NCI-H1417 treated with DMSO at 0.1 percent for 48 hours (cell line): ENCODE data around the gene C9orf43.
"Not testable (repeated sequence)": the region's sequence is repeated elsewhere in the genome, so short reads cannot be mapped to it uniquely, and the experiment has no call there.

Experiments used
- DNase-seq: peaks from one replicate; lab custom pipeline; 2025; lab: John Stamatoyannopoulos, UW

C9orf43 gene

DNA sequence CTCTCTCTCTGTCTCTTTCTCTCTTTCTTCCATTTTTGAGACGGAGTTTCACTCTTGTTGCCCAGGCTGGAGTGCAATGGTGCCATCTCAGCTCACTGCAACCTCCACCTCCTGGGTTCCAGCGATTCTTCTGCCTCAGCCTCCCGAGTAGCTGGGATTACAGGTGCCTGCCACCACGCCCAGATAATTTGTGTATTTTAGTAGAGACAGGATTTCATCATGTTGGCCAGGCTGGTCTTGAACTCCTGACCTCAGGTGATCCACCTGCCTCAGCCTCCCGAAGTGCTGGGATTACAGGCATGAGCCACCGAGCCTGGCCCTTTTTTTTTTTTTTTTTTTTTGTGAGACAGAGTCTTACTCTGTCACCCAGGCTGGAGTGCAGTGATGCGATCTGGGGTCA, 29.1 kb upstream of the C9orf43 start:
- DNase-seq = not testable (repeated sequence)

DNA sequence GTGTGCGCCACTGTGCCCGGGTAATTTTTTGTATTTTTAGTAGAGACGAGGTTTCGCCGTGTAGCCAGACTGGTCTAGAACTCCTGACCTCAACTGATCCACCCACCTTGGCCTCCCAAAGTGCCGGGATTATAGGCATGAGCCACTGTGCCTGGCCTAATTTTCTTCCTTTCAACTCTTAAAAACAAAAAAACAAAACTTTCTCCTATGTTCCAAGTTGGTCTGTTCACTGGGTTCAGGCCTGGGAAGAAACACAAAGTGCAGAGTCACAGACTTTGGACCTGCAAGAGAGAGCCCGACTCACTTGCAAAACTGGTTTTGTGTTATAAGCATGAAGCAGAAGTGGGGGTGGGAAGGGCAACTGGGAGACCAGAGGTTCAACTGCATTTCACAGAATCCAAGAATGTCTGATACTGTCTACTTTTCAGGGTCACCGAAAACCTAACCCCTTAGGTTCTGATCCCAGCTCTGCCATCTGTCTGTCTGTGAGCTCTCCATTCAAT, 28.6 kb upstream of the C9orf43 start:
- no peak for DNase-seq

DNA sequence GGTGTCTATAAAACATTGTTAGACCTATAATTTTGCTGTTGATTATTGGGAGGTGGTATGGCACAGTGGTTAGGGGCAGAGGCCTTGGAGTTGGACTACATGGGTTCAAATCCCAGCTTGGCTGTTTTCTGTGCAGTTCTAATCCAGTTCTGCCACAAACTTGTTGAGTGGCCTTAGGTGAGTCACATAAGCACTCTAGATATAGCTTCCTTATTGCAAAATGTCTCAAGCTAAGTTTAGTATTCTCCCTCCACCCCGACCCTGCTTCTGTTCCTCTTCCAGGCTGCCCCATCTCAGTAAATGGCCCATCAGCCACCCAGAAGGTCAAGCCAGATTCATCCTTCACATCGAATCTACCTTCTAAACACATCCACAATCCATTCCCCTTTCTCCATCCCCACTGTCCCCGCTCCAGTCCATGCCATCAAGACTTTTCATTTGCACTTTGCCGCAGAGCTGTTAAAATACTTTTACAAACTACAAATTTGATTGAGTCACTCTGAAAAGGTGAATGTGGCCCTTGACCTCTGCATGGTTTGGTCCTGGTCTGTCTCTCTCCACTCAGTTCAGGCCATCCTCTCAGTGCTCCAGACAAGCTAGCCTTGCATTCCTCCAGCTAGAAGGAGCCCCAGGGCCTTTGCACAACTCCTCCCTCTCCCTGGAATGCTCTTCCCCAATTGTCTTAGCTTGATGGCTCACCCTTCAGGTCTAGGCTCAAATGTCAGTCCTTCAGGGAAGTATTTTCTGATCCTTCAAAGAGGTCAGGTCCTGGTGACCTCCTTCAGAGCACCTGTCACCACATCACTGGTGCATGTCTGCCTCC, 23.8 kb upstream of the C9orf43 start:
- no peak for DNase-seq

DNA sequence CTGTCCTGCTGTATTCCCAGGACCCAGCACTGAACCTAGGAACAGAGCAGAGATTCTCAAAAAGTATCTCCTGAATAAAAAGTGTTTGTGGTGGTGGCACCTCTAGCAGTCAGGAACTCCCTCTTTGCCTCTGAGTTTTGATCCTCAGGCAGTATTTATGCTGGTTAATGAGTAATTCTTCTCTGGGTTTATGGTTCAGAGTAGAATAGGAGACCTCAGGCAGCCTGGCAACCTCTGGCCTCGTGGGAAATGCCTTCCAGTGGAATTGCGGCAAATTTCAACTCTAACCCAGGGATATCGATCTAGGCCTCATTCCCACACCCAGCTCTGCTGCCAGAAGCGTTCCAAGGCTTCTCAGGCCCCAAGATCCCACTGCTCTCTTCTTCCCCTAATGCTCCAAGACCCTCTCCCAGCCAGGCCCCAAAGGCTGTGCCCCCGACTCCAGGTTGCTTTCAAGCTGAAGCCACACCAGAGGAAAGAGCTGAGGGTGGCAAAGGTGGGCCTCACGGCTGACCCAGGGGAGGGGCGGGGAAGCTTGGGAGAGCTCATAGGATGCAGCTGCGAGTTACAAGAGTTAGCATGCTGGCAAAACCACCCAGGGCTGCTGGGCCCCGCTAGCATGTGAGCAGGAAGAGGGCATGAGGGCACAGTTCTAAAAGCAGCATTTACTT, 22.9 kb upstream of the C9orf43 start:
- no peak for DNase-seq

DNA sequence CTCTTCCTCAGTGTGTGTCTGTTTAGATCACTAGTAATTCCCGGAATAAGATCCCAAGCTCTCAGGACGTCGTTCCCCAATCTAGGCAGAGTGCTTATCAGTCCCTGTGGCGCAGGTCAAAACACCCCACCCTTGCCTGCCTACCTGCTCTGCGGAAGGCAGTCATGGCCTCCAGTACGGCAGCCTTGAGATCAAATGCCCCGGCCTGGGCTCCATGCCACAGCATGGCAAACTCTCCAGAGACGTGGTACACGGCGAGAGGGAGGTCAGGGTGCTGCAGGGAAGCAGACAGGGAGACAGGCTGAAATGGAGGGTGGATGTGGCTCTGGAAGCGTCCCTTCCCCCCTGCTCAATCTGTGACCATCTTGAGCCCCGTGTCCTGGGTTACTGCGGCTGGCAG, 21.7 kb upstream of the C9orf43 start:
- DNase-seq = no peak

DNA sequence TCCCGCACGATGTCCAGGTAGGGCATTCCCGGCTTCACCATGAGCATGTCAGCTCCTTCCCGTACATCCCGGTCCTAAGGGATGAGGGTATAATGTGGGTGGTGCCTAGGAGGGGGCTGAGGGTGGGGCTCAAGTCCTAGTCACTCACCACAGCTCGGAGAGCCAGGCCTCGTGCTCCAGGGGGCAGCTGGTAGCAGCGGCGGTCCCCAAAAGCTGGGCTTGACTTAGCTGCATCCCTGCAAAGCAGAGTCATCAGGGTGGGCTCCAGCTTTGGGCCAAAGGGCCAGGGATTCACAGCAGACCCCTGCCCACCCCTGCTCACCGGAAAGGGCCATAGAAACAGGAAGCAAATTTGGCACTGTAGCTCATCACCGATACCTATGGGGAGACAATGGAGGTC, 21.1 kb upstream of the C9orf43 start:
- no peak for DNase-seq

DNA sequence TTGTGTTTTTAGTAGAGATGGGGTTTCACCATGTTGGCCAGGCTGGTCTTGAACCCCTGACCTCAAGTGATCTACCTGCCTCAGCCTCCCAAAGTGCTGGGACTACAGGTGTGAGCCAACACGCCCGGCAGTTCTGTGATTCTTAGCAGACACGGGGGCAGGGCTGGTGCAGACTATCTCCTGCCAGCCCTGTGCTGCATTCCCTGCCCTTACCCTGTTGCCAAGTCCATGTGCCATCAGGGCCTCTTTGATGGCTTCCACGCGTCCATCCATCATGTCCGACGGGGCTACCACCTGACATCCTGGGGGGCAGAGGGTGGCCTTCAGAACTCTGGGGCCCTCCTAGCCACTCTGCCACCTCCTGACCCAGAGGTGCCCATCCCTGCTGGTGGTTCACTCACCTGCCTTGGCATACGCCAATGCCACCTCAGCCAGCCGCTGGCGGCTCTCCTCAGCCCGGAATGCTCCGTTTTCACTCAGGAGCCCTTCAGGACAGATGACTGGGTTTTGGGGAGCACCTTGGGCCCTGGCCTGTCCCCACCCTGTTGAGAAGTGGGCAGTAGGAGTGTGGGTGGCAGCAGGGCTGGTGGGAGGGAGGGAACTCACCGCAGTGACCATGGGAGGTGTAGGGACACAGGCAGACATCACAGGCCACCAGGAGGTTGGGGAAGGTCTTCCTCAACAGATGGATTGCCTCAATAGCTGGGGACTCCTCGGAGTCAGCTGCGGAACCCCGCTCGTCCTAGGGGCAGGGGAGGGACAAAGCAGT, 20.2 kb upstream of the C9orf43 start:
- DNase-seq = no peak

DNA sequence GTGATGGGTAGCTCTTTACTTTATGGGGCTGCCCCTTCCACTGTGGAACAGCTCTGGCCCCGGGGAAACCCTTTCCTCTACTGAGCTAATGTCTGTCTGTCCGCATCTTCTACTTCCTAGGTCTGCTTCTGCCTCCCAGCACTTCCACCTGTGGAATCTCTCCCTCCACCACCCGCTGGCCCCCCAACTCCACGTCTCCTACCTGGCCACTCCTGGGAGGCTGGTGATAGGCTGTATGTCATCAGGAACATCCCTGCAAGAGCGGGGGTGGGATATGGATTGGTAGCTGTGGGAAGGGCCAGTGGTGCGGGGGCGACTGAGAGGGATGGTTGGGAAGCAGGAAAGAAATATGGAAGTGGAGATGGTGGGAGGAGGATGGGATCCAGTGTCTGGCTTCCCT, 18.6 kb upstream of the C9orf43 start:
- no peak for DNase-seq

DNA sequence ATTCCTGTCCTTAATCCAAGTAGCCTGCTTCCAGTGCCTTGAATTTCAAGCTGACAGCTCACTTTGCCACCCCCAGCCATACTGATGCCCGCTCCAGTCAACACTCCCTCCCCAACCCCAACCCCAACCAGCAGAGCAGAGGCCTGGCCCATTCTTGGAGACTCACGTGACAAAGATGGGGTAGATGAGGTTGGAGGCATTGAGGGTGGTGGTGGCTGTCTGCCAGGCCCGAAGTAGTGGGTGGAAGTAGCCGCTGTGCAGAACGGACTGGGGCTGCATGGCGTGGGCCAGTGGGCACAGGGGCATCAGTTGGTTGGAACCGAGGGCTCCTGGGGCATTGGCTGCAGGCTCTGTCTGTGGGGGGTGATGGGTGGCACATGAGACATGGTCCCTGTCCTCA, 17.3 kb upstream of the C9orf43 start:
- DNase-seq = no peak

DNA sequence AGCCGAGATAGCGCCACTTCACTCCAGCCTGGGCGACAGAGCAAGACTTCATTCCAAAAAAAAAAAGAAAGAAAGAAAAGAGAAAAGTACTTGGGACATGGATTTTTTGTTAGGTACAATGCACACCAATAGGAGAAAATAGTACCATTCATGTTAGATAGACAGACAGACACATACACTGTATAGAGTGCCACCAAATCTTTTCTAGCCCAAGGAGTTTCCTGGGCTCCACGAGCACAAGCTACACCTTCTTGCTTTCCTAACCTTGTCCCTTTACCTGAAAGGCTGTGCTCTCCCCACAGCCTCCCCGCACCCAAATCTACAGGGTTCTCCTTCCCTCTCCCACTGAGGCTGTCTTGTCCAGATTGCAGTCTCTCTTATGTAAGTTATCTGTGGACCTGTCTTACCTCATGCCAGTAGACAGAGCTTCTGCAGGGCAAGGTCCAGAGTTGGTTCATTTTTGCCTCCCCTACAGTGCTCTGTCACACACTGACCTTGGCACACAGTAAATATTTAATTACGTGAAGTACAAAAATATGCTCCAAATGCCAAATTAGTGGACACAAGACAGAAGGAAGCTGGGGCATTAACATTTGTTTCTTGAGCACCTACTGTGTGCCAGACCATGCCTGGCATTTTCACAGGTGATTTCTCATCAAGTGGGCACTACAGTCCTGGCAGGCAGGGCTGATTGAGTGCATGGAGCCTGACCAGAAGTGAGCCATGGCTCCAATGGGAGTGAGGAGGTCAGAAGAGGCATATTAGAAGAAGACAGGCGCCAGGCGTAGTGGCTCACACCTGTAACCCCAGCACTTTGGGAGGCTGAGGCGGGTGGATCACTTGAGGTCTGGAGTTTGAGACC, 15.3 kb upstream of the C9orf43 start:
- DNase-seq = no peak

DNA sequence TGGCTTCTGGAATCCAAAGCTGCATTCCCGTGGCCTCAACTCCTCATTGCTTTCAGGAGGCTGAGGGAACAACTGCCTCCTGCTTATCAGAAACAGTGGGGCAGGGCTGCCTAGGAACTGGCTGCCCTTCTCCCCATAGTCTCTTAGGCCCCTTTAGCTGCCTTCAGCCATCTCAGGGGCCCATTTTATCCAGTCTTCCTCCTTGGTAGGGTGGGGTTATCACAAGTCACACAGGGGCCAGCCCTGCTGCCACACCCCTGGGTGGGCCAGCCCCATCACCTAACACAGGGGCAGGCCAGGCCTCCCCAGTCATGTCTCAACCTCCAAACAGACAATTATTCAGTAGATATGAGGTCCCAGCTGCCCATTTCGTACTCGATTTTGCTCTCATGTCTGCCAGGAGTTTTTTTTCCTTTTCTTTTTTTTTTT, 13.3 kb upstream of the C9orf43 start:
- DNase-seq = no peak

DNA sequence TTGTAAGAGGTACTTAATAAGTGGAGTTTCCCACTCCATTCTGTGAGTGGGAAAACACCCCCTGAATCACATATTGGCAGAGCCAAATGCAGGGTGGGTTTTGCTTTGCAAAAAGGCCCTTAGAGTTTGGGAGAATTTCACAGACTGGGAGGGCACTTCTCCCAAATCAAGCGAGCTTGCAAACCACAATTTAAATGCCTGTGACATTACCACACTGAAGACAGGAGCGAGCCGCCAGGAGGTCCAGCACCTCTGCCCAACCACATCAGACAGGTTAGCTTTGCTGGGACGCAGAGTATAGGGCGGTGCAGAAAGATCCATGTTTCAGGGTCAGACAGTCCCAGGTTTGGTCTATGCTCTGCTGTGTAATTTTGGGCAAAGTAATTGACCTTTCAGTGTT, 11.8 kb upstream of the C9orf43 start:
- no peak for DNase-seq

DNA sequence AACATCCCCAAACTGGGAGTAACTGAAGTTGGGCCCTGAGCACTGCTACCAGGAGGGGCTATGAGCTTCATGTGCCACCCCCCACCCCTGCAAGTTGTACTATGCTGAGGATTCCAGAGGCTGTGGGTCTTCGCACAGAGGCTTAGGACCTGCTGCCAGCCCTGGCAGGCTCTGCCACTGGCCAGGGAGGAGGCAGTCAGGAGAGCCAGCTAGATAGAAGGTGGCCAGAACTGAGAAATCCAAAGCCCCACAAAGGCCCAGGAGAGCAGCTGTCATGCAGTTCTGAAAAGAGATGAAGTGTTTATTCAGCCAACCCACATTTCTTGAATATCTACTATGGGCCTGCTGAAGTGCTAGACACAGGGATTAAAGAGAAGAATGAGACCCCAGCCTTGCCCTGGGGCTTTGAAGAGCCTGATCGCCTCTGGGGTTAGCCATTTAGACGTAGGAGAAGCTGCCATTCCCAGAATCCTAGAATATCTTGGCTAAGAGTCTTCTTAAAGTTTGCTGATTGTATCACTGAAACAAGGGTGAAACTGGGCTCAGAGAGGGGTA, 10.8 kb upstream of the C9orf43 start:
- DNase-seq = no peak

DNA sequence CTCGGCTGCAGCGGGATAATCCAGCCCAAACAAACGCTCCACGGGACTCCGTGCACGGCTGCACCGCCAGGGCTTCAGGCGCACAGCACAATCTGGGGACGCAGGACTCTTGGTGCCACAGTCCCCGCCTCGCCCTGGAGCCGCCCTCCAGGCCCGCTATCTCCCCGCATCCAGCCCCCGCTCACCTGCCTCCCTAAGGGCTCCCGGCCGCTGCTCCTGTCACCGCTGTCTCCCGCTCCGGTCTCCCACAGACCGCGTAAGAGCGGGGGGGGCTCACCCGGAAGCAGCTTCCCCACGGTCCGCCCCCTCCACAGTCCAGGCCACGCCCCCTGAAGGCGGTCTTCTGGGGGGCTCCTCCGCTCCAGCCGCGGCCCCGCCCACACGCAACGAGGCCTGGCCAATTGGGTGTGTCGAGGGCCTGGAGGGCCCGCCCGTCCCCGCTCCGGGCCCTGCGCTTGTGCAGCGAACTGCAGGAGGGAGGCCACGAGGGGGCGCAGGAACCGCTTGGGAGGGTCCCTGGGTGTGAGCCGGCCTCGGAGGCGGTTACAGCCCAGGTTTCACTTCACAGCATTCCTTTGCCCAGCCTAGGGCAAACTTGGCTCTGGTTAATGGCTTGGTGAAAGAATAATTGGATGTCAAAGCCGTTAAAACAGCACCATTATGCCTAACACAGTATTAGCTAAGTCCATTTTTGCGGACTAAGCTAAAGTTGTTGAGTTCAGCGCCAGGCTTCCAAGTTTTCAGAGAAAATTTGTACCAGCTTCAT, 9.3 kb upstream of the C9orf43 start, which contains the start of gene ALAD:
Gene ALAD, minus strand, starts transcription at position 258 of the 766 bp plus-strand sequence. CDS start 7,725 bp downstream, outside the sequence.
- DNase-seq = peak; percentile 96

DNA sequence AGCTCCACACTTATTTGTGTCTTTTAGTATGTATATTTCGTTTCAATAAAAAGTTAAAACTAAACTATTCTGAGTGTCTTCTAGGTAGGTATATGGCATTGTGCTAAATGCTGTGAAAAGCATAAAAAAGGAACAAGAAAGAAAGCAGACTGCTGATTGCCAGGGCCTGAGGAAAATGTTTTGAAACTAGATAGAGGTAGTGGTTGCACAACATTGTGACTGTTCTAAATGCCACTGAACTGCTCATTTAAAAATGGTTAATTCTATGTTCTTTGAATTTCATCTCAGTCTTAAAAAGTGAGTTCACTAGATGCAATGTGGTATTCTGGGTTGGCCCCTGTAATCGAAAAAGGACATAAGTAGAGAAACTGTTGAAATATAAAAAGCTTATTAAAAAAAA, 6.9 kb upstream of the C9orf43 start:
- DNase-seq = no peak

DNA sequence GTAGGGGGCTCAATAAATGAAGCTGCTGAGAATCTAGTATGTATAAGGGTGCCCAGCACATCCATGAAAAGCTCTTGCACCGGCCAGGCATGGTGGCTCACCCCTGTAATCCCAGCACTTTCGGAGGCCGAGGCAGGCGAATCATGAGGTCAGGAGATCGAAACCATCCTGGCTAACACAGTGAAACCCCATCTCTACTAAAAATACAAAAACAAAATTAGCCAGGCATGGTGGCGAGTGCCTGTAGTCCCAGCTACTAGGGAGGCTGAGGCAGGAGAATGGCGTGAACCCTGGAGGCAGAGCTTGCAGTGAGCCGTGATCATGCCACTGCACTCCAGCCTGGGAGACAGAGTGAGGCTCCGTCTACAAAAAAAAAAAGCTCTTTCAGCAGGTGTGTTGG, 4.2 kb upstream of the C9orf43 start:
- not testable (repeated sequence) for DNase-seq

DNA sequence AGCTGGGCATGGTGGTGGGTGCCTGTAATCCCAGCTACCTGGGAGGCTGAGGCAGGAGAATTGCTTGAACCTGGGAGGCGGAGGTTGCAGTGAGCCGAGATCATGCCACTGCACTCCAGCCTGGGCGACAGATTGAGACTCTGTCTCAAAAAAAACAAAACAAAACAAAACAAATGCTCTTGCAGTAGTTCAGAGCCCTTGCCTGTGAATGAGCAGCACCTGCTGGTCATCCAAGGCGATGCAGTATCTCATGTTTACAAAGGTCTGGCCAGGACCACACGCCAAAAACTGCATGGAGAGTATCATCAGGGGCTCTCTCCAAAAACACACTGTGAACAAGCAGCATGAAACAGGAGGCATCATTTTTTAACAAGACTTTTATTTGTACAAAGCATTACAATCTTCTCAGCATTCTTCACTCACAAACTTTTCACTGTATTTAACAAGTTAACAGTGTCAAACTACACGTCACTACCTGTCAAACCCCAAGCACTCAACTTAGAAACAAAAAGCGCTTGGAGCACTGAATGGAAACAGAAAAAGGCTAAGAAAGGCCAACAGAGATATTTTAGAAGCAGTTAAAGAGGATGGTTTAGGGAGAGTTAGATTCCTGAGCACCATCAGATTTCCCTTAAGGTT, 3.6 kb upstream of the C9orf43 start:
- not testable (repeated sequence) for DNase-seq

DNA sequence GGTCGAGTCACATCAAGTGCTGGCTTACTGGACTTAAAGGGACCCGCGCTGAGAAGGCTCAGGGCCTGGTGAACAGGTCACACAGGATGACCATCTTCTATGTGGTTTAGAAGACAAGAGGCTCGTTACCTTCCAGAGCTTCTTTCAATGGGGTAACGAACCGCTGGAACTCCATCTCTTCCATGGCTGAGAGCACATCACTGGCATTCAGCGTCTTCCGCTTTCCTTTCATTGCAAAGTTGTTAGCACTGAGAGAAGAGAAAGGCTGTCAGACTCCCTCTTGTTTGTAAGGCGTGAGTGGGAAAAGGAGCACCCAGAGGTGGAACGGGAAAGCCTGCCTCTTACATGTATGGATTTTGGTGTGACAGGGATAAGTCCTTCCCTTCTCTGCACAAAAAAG, 1.1 kb upstream of the C9orf43 start:
- no peak for DNase-seq

DNA sequence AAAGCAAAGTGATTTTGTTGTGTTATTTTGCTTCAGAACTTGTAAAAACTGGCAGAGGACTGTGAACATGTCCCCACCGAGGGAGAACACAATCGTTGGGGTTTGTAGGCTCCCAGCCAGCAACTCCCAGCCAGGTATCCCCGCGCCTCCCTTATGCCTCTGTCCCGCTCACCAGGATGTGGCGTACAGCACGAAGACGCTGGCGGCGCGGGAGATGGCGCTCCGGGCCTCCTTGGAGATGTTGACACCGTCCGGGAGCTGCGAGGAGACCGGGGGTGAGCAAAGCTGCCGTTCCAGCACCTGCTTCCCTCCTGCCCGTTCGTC, 702 bp upstream of the C9orf43 start:
- DNase-seq = no peak

DNA sequence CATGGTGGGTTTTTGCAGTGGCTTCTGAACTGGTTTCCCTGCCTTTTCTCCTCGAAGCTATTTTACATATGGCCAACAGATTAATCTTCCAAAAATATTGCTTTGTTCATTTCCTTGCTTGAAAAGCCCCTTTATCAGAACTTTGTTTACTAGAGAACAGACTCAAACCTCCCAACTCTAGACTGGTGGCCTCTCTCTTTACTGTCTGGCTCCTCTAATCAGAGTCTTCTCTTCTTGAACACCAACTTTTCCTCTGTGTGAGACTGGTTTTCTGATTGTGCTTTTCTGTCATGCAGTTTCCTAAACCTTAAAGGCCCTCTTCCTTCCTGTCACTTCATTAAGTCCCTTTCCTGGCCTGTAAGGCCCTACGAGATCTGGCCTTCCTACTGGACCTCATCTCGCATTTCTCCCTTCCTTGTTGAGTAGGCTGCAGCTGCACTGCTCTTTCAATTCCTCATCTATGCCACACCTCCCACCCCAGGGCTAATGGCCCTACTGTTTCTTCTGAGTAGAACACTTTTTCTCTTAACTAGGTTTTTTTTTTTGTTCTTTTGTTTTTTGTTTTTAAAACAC, 5.7 kb downstream of the C9orf43 start:
- DNase-seq = no peak
